Activated CD8-positive, alpha-beta T cell treated with anti-CD3 and anti-CD28 coated beads for 36 hours (primary cell): ENCODE results near the gene HS6ST1. TPM values are rescaled to one million over a fixed set of nuclear protein-coding genes. Genes with fewer than 3 reads are reported as not detected.

ENCODE experiments used
- ATAC-seq: fragments of 200-7000 bp; cut with Tn5 transposase; one replicate; pipeline ENCODE4 v1.10.0; 2021; ENCODE audit warnings: mild to moderate bottlenecking, moderate library complexity
- CTCF ChIA-PET: fragments of 350-600 bp; sonication (Branson Sonifier 250); formaldehyde crosslinking; loops from one replicate; lab custom pipeline; 2021; ENCODE audit warnings: antibody characterized with exemption; lab: Charles Lee
- POLR2A ChIA-PET: fragments of 350-600 bp; sonication (Branson Sonifier 250); formaldehyde crosslinking; loops from one replicate; lab custom pipeline; 2021; ENCODE audit warnings: antibody characterized with exemption; lab: Charles Lee
- DNase-seq: peaks from one replicate; pipeline ENCODE4 v3.0.0-alpha.2; 2020
- H3K27ac Mint-ChIP-seq: one replicate; pipeline ENCODE4 v1.8.0; 2021; ENCODE audit warnings: mild to moderate bottlenecking, mixed read lengths
- H3K27me3 Mint-ChIP-seq: one replicate; pipeline ENCODE4 v1.8.0; 2021; ENCODE audit warnings: mixed read lengths
- H3K36me3 Mint-ChIP-seq: one replicate; pipeline ENCODE4 v1.8.0; 2021; ENCODE audit warnings: low read depth, mixed read lengths
- H3K4me1 Mint-ChIP-seq: one replicate; pipeline ENCODE4 v1.8.0; 2021; ENCODE audit warnings: low read depth, mixed read lengths
- H3K4me3 Mint-ChIP-seq: one replicate; pipeline ENCODE4 v1.8.0; 2021; ENCODE audit warnings: mild to moderate bottlenecking, moderate library complexity, mixed read lengths
- H3K9me3 Mint-ChIP-seq: one replicate; pipeline ENCODE4 v1.8.0; 2021; ENCODE audit warnings: mixed read lengths
- CTCF ChIP-seq: fragments of 200-600 bp; IDR thresholded peaks from one replicate; pipeline ENCODE4 v1.8.0; 2022; ENCODE audit warnings: antibody characterized with exemption, mild to moderate bottlenecking
- intact Hi-C: fragments of 100-400 bp; cut with micrococcal nuclease; formaldehyde crosslinking; loops from one replicate; pipeline ENCODE4 v1.10.0; 2022
- total RNA-seq, 2 experiments: library from RNA; stranded (reverse); gene quantifications; one replicate each; pipeline ENCODE4 v1.2.3, GENCODE V29; 2021

HS6ST1 gene
- total RNA-seq, 2 experiments from 2014 or later, result 12.5 to 13.0 TPM

GRCh38 chr2:128237911-128238697 is 80.6 kb downstream of the HS6ST1 start:
- H3K27me3 Mint-ChIP-seq, result no peaks in the 10 kb centered on the region
- no peak for DNase-seq
- no peaks in the 10 kb centered on the region for H3K36me3 Mint-ChIP-seq
- no peaks in the 10 kb centered on the region for H3K9me3 Mint-ChIP-seq
- intact Hi-C loops, result loop anchor here (5.0 to 10.0 kb wide), 2 partner anchors 61 to 173 kb away; no protein-coding TSS in a partner anchor
- H3K4me3 Mint-ChIP-seq, result no peak overlapping the region
- no peak for TF ChIP-seq CTCF
- ATAC-seq, result no peak
- ChIA-PET POLR2A (no interaction called here), CTCF (interaction anchor here (0.7 to 1.3 kb wide), 2 partner anchors 175 to 1159 kb away, joined by 3 to 4 read pairs; no protein-coding TSS in a partner anchor)
- no peak overlapping the region for H3K27ac Mint-ChIP-seq
- peaks cover 5% of the 10 kb centered on the region for H3K4me1 Mint-ChIP-seq

- CTCF ChIA-PET, result interaction anchor here (1.0 kb wide), 1 partner anchor 62 kb away, joined by 4 read pairs; no protein-coding TSS in a partner anchor
- H3K9me3 Mint-ChIP-seq, result no peaks in the 10 kb centered on the region
- intact Hi-C loops, result loop anchor here (5.0 to 10.0 kb wide), 2 partner anchors 60 to 172 kb away; no protein-coding TSS in a partner anchor
- peaks cover 5% of the 10 kb centered on the region for H3K4me1 Mint-ChIP-seq
- POLR2A ChIA-PET, result no interaction called here
- H3K4me3 Mint-ChIP-seq, result no peak overlapping the region
- H3K36me3 Mint-ChIP-seq, result no peaks in the 10 kb centered on the region
- DNase-seq (no peak), ATAC-seq (no peak)
- H3K27me3 Mint-ChIP-seq, result no peaks in the 10 kb centered on the region
- TF ChIP-seq CTCF, result no peak
- no peak overlapping the region for H3K27ac Mint-ChIP-seq
Measured at GRCh38 chr2:128237081-128237534, 81.6 kb downstream of the HS6ST1 start.

GRCh38 chr2:128236491-128237035 is 82.1 kb downstream of the HS6ST1 start:
- Mint-ChIP-seq H3K27me3 (no peaks in the 10 kb centered on the region), H3K36me3 (no peaks in the 10 kb centered on the region), H3K27ac (no peak overlapping the region), H3K9me3 (no peaks in the 10 kb centered on the region), H3K4me3 (no peak overlapping the region), H3K4me1 (peaks cover 5% of the 10 kb centered on the region)
- ATAC-seq (no peak), DNase-seq (no peak)
- intact Hi-C loops, result loop anchor here (5.0 to 10.0 kb wide), 2 partner anchors 59 to 172 kb away; no protein-coding TSS in a partner anchor
- ChIA-PET CTCF (interaction anchor here (1.0 kb wide), 1 partner anchor 62 kb away, joined by 4 read pairs; no protein-coding TSS in a partner anchor), POLR2A (no interaction called here)
- no peak for TF ChIP-seq CTCF

- TF ChIP-seq CTCF, result no peak
- CTCF ChIA-PET, result interaction anchor here (2.3 kb wide), 1 partner anchor 57 kb away, joined by 15 read pairs; no protein-coding TSS in a partner anchor
- Mint-ChIP-seq H3K4me1 (peaks cover 5% of the 10 kb centered on the region), H3K27me3 (no peaks in the 10 kb centered on the region), H3K36me3 (no peaks in the 10 kb centered on the region), H3K27ac (no peak overlapping the region), H3K4me3 (no peak overlapping the region), H3K9me3 (no peaks in the 10 kb centered on the region)
- DNase-seq (no peak), ATAC-seq (no peak)
- POLR2A ChIA-PET, result no interaction called here
- intact Hi-C loops, result loop anchor here (5.0 to 10.0 kb wide), 2 partner anchors 58 to 171 kb away; no protein-coding TSS in a partner anchor
Measured at GRCh38 chr2:128235581-128235980, 83.1 kb downstream of the HS6ST1 start.
